Stimulated activated CD8-positive, alpha-beta memory T cell treated with anti-CD3 and anti-CD28 coated beads, Interleukin-7, amount 100 ng/mL, for 48 hours (primary cell): ENCODE measurements around the gene ADAM19.

Source experiments
- DNase-seq, 2 donors: peaks; one replicate each; pipeline ENCODE4 v3.0.0-alpha.2; 2020; ENCODE audit warnings: low read depth in 1 of 2; ENCODE audit errors: extremely low read depth in 1 of 2

Gene ADAM19

GRCh38 chr5:157469073-157469472 lies 106.5 kb downstream of the ADAM19 start:
- DNase-seq, result no peak

- no peak for DNase-seq
Observed at GRCh38 chr5:157468293-157468965, 107.1 kb downstream of the ADAM19 start.

GRCh38 chr5:157464519-157465171 lies 110.9 kb downstream of the ADAM19 start:
- DNase-seq, result peak; percentile 17 to 61

DNA sequence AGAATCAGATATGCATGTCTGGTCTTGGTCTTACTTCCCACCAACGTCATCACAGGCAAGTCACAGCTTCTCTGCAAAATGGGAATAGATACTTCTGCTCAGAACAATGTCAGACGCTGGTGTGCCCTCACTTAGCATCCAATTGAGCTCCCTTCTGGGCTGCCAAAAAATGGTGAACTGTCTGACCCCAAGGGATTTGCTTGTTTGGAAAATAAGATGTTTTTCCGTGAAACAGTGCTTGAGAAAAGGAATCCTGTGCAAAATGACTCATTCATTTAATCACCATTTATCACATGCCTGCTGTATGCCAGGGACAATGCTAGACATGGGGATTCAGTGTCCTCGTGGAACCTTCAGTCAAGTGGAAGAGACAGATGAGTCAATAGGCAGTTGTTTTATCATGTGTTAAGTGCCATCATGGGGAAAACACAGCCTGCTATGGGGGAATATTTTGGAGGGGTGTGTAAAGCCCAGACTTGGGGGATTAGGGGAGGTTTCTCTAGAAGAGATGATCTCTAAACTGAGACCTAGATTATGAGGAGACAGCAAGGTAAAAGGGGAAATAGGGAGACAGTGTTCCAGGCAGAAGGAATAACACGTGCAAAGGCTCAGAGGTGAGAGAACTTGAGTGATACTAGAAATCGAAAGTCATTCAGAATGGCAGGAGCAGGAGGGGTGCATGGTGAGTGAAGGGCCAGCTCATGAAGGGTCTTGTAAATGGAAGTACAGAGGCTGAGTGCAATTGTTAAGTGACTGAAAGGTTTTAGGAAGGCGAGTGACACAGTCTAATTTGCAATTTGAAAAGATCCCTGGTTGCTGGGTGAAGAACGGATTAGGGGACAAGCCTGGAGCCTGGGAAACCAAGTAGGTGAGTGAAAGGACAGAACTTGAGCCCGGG lies 111.7 kb downstream of the ADAM19 start:
- no peak for DNase-seq

DNA sequence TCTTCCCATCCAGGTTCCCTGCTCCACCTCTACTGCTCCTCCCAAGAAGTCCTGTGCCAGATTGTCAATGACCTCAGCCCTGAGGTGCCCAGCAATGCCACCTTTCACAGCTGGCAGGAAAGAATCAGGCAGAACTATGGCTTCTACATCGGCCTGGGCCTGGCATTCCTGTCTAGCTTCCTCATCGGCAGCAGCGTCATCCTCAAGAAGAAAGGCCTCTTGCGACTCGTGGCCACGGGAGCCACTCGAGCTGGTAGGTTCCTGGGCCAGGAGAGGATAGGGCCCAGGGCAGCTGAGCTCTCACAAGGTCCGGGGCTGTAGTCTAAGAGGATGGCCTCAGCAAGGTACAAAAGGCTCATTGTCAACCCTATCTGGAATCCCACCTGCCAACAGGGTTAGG lies 112.5 kb downstream of the ADAM19 start:
- DNase-seq, result no peak

GRCh38 chr5:157460921-157461792 lies 114.4 kb downstream of the ADAM19 start:
- no peak for DNase-seq

GRCh38 chr5:157459715-157460599 lies 115.6 kb downstream of the ADAM19 start, which contains the start of gene NIPAL4:
Gene NIPAL4, plus strand, starts transcription at chr5:157460213. Its CDS starts 108 bp downstream, at chr5:157460321.
- DNase-seq, result peak; percentile 11 to 19

DNA sequence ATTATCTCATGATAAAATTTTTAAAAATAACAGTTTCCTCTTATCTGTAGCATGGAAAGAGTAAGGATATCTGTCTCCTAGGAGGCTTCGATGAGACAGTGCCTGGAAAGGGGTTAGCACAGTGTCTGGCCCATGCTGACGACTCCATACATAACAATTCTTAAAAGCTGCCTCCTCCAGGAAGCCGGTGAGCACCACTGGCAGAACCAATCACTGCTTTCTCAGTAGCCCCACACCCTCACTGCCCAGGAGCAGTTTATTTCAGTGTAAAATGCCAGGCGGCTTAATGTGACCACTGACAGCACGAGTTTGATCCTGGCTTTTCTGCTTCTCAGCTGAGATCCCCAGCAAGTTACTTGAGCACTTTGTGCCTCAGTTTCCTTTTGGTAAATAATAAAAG lies 116.7 kb downstream of the ADAM19 start:
- DNase-seq, result no peak

- no peak for DNase-seq
Observed at GRCh38 chr5:157457391-157457790, 118.2 kb downstream of the ADAM19 start.

DNA sequence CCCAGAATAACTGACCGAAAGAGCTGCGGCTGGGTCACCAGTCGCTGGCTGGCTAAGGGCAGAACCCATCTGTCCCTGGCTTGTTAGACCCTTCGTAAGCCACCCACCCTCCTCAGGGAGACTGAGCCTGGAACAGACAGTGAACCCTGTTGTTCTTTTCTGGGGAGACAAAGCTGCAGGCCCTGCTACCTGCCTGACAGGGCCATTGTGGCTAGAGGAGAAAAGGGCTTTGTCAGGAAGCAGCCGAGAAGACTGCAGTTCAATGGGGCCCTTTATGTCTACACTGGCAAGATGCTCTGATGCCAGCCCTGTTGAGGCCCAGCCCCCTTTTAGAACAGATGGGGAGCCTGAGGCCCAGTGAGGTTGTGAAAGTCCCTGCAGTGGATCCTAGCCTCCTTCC lies 119.3 kb downstream of the ADAM19 start:
- no peak for DNase-seq

DNA sequence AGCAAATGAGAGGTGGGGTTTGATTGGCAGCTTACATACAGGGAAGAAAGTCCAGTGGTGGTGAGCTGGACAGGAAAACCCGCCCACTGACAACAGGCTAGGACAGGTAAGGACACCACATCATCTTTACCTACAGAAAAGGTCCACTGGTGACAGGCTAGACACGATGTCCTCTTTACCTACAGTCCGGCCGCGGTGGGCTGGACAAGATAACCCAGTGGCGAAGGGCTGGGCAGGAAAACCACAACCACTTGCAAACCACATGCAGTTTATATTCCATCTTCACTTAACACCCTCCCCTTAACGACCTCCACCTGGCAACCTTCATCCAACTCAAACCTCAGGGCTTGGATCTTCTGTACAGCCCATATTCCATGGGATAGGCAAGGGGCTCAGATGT lies 120.5 kb downstream of the ADAM19 start:
- no peak for DNase-seq

DNA sequence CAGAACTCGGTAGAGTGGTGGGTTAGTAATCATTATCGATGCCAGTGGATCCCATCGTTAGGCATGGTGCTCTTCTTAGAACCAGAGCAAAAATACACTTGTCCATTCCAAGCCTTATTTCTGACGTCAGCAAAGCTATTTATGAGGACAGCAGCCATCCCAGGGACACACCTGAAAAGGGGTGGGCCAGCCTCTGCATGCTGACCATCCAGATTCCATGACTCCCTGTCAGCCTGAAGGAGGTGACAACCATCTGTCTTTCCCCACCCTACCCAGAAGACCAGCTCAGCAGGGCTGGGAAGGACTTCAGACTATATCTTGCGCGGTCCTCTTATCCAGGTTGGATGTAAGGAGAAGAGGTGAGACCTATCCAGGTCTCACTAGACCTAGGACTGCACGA lies 121.3 kb downstream of the ADAM19 start:
- DNase-seq, result no peak

DNA sequence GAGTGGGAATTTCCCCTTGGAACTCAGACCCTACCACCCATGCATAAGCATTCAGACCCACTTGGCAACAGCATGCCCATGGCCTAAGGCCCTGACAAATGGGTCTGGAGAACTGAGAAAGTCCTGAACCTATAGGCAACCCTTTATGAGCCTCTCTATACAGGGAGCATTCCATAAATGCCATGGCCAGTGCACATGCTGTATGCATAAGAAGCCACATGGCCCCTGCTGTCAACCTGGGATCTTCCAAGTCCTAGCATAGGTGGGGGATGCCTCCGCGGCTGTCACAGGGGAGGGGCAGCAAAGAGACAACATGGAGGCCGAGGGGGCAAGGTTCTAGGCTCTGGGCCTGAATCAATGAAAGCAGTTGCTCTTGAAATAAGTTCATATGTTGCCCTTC lies 123.8 kb downstream of the ADAM19 start:
- no peak for DNase-seq

- no peak for DNase-seq
Observed at GRCh38 chr5:157450024-157450423, 125.6 kb downstream of the ADAM19 start.

DNA sequence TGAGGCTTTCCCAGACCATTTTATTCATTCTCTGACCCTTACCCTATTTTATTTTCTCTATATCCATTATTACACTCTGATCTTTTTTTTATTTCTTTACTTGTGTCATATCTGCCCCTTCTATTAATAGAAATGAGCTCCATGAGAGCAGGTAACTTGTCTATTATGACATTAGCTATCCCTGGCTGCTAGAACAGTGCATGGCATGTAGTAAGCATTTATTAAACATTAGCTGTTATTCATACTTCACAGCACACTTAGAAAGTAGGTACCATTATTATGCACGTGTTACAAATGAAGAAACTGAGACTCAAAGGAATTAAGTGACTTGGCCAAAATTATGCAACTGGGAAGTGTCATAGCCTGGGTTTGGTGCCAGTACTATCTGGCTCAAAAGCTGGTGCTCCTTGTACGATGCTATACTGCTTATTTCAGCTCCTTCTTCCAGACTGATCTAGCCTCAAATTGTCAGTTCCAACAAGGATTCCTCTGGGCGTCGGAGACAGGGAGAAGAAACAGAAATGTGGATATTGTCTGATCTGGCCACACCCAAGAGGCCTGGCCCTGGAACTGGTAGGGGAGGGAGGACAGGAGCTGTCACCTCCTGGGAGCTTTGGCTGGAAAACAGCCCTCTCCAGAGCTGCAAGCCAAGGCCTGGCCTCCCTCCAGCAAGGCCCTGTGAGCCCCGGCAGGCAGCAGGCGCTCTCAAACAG lies 126.4 kb downstream of the ADAM19 start:
- no peak for DNase-seq

- DNase-seq, result no peak
Observed at GRCh38 chr5:157447201-157447637, 128.4 kb downstream of the ADAM19 start.

DNA sequence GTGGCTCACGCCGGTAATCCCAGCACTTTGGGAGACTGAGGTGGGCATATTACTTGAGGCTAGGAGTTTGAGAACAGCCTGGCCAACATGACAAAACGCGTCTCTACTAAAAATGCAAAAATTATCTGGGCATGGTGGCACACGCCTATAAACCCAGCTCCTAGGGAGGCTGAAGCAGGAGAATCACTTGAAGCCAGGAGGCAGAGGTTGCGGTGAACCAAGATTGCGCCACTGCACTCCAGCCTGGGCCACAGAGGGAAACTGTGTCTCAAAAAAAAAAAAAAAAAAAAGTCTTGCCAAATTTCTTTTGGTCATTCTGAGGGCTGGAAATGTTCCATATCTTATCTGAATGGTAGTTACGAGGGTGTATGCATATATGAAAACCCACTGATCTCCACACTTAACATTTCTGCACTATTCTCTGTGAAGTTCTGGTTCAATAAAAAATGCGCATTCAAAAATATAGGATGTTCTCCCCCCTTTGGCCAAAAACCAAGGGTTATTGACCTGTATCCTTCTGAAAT lies 129.1 kb downstream of the ADAM19 start:
- DNase-seq, result no peak

- DNase-seq, result no peak
Observed at GRCh38 chr5:157445745-157446411, 129.7 kb downstream of the ADAM19 start.
